Upper lobe of left lung (tissue), 6 donors: ENCODE results near the gene DMGDH. TPM values are rescaled to one million over a fixed set of nuclear protein-coding genes. Genes with fewer than 3 reads are reported as not detected.
A peak's percentile ranks its signal among the peaks of the same experiment; 100 is the strongest.

Experiments
- ATAC-seq, 2 donors: fragments of 200-7000 bp; cut with Tn5 transposase; one replicate each; pipeline ENCODE4 v1.9.1; 2022; ENCODE audit warnings: mild to moderate bottlenecking in 2 of 2, moderate library complexity in 2 of 2; ENCODE audit not compliant: low FRiP score in 2 of 2
- DNase-seq, 2 donors: peaks; one replicate each; pipeline ENCODE4 v3.0.0-alpha.2; 2019 to 2020
- H3K27ac ChIP-seq, 4 donors: fragments of 200-600 bp; sonication (generic); one replicate each; pipeline ENCODE4 v1.5.1; 2016 to 2019
- H3K27me3 ChIP-seq, 4 donors: fragments of 200-600 bp; sonication (generic); one replicate each; pipeline ENCODE4 v1.5.1; 2017 to 2019
- H3K36me3 ChIP-seq, 4 donors: fragments of 200-600 bp; sonication (generic); one replicate each; pipeline ENCODE4 v1.5.1; 2016 to 2019
- H3K4me1 ChIP-seq, 4 donors: fragments of 200-600 bp; sonication (generic); one replicate each; pipeline ENCODE4 v1.5.1; 2018 to 2019
- H3K4me3 ChIP-seq, 4 donors: fragments of 200-600 bp; sonication (generic); one replicate each; pipeline ENCODE4 v1.5.1; 2017 to 2019; ENCODE audit warnings: mild to moderate bottlenecking in 2 of 4, moderate library complexity in 1 of 4
- H3K9me3 ChIP-seq, 4 donors: fragments of 200-600 bp; sonication (generic); one replicate each; pipeline ENCODE4 v1.5.1; 2018 to 2019
- CTCF ChIP-seq, 6 experiments: fragments of 450-650 bp in 4 of 6; fragments of 200-600 bp in 2 of 6; sonication (generic) in 2 of 6; IDR thresholded peaks; one replicate each; pipeline ENCODE4 v1.5.1; 2016 to 2019; ENCODE audit warnings: antibody characterized with exemption in 6 of 6
- EP300 ChIP-seq, 4 donors: sonication (generic); formaldehyde crosslinking; IDR thresholded peaks; one replicate each; pipeline ENCODE4 v1.5.1; 2017; ENCODE audit warnings: antibody characterized with exemption in 4 of 4, control low read depth in 2 of 4
- POLR2A ChIP-seq, 4 donors: fragments of 450-650 bp; IDR thresholded peaks; one replicate each; pipeline ENCODE4 v1.5.1; 2016 to 2017; ENCODE audit warnings: antibody characterized with exemption in 4 of 4, mild to moderate bottlenecking in 2 of 4
- POLR2AphosphoS5 ChIP-seq, 2 donors: sonication (generic); formaldehyde crosslinking; IDR thresholded peaks; one replicate each; pipeline ENCODE4 v1.5.1; 2017; ENCODE audit warnings: antibody characterized with exemption in 2 of 2
- WGBS, 2 donors: methylation state at CpG; one replicate each; pipeline ENCODE4 v1.1.5; 2017 to 2018; 5-methylcytosine and 5-hydroxymethylcytosine counted together
- total RNA-seq, 6 donors: library from RNA; depleted of rRNA in 4 of 6; stranded (reverse); fragments of >200 nt in 4 of 6; gene quantifications; one replicate each; pipeline versions ENCODE4 v1.1.0 to v1.2.1, GENCODE V29; 2016 to 2021
- donor health status: DM: no; HTN: no; CAD: no; lungs with moderate emphysema.
- donor health status: DM: no; HTN: yes; CAD: no; lungs with severe emphysema.

DMGDH gene
- total RNA-seq, 6 donors from 2014 or later, result 0.46 to 1.3 (median 1.1) TPM

GRCh38 chr5:79109527-79110492, 40.3 kb upstream of the DMGDH start:
- no peak overlapping the region for H3K27ac ChIP-seq
- H3K4me1 ChIP-seq, result peaks cover 0 to 10% (median 2%) of the 10 kb centered on the region in 4 donors
- DNase-seq, result peak in 1 of 2 donors; percentile 42
- H3K36me3 ChIP-seq, result no peaks in the 10 kb centered on the region
- H3K9me3 ChIP-seq, result no peaks in the 10 kb centered on the region
- H3K27me3 ChIP-seq, result peaks cover 0 to 13% (median 11%) of the 10 kb centered on the region in 4 donors
- peak in 2 of 6 experiments; percentile 30 for TF ChIP-seq CTCF (IDR thresholded peaks at IDR 0.05)
- no peak for TF ChIP-seq EP300 (IDR thresholded peaks at IDR 0.05)
- ATAC-seq, result no peak
- WGBS, 2 donors, result 50 to 54% methylated on average over 15 of the region's 15 CpGs
- no peak overlapping the region for H3K4me3 ChIP-seq

- WGBS, 2 donors, result 76 to 82% methylated on average over 8 of the region's 8 CpGs
- ATAC-seq, result no peak
- TF ChIP-seq EP300 (IDR thresholded peaks at IDR 0.05), result no peak
- TF ChIP-seq CTCF (IDR thresholded peaks at IDR 0.05), result no peak
- TF ChIP-seq POLR2A (IDR thresholded peaks at IDR 0.05), result no peak
- no peak for TF ChIP-seq POLR2AphosphoS5 (IDR thresholded peaks at IDR 0.05)
Measured at GRCh38 chr5:79108792-79109191, 39.3 kb upstream of the DMGDH start.

GRCh38 chr5:79108086-79108485, 38.6 kb upstream of the DMGDH start:
- Histone ChIP-seq H3K36me3 (no peaks in the 10 kb centered on the region), H3K4me1 (peaks cover 0 to 10% (median 2%) of the 10 kb centered on the region in 4 donors), H3K27me3 (peaks cover 0 to 13% (median 11%) of the 10 kb centered on the region in 4 donors), H3K27ac (no peak overlapping the region), H3K9me3 (no peaks in the 10 kb centered on the region), H3K4me3 (no peak overlapping the region)
- TF ChIP-seq POLR2AphosphoS5 (IDR thresholded peaks at IDR 0.05) (no peak), CTCF (IDR thresholded peaks at IDR 0.05) (no peak), POLR2A (IDR thresholded peaks at IDR 0.05) (no peak), EP300 (IDR thresholded peaks at IDR 0.05) (no peak)
- DNase-seq (no peak), ATAC-seq (no peak)
- 50 to 55% methylated on average over 3 of the region's 3 CpGs for WGBS, 2 donors

More at GRCh38 chr5:79108792-79109191, 39.3 kb upstream of the DMGDH start:
- H3K9me3 ChIP-seq, result no peaks in the 10 kb centered on the region
- H3K27me3 ChIP-seq, result peaks cover 0 to 13% (median 11%) of the 10 kb centered on the region in 4 donors
- no peaks in the 10 kb centered on the region for H3K36me3 ChIP-seq
- H3K4me3 ChIP-seq, result no peak overlapping the region
- no peak overlapping the region for H3K27ac ChIP-seq
- H3K4me1 ChIP-seq, result peaks cover 0 to 10% (median 2%) of the 10 kb centered on the region in 4 donors
- DNase-seq, result no peak

GRCh38 chr5:79107020-79107796, 37.7 kb upstream of the DMGDH start:
- ATAC-seq (peak in 1 of 2 donors; percentile 58), DNase-seq (peak in 1 of 2 donors; percentile 36)
- H3K36me3 ChIP-seq, result no peaks in the 10 kb centered on the region
- TF ChIP-seq POLR2A (IDR thresholded peaks at IDR 0.05) (no peak), CTCF (IDR thresholded peaks at IDR 0.05) (no peak), EP300 (IDR thresholded peaks at IDR 0.05) (no peak), POLR2AphosphoS5 (IDR thresholded peaks at IDR 0.05) (no peak)
- peaks cover 0 to 11% (median 8%) of the 10 kb centered on the region in 4 donors for H3K27me3 ChIP-seq
- H3K27ac ChIP-seq, result no peak overlapping the region
- H3K9me3 ChIP-seq, result no peaks in the 10 kb centered on the region
- WGBS, 2 donors, result 66 to 72% methylated on average over 7 of the region's 7 CpGs
- peaks cover 0 to 7% (median 2%) of the 10 kb centered on the region in 4 donors for H3K4me1 ChIP-seq
- no peak overlapping the region for H3K4me3 ChIP-seq
